Thyroid gland (tissue), 4 donors: Measurements from ENCODE around the gene ARHGAP24. TPM values are rescaled to one million over a fixed set of nuclear protein-coding genes. Genes with fewer than 3 reads are reported as not detected.

Experiments
- DNase-seq, 2 donors: peaks; one replicate each; pipeline ENCODE4 v3.0.0-alpha.2; 2019
- H3K27ac ChIP-seq, 3 donors: fragments of 200-600 bp; sonication (generic); 1 replicate in 2 of 3; 2 replicates in 1 of 3; pipeline ENCODE4 v1.5.1; 2016 to 2019; ENCODE audit warnings: mild to moderate bottlenecking in 1 of 3, moderate library complexity in 1 of 3
- H3K27me3 ChIP-seq: fragments of 200-600 bp; sonication (generic); one replicate; pipeline ENCODE4 v1.5.1; 2019
- H3K36me3 ChIP-seq, 2 donors: fragments of 200-600 bp; sonication (generic); one replicate each; pipeline ENCODE4 v1.5.1; 2016 to 2019
- H3K4me1 ChIP-seq, 2 donors: fragments of 200-600 bp; sonication (generic); one replicate each; pipeline ENCODE4 v1.5.1; 2017 to 2019
- H3K4me3 ChIP-seq, 3 donors: fragments of 200-600 bp; sonication (generic); replicated peaks in 1 of 3; 1 replicate in 2 of 3; 2 replicates in 1 of 3; pipeline ENCODE4 v1.5.1; 2016; ENCODE audit warnings: mild to moderate bottlenecking in 1 of 3
- H3K9me3 ChIP-seq: fragments of 200-600 bp; sonication (generic); one replicate; pipeline ENCODE4 v1.5.1; 2017
- POLR2A ChIP-seq, 2 donors: fragments of 450-650 bp; IDR thresholded peaks; one replicate each; pipeline ENCODE4 v1.6.1; 2017; ENCODE audit warnings: antibody characterized with exemption in 2 of 2, mild to moderate bottlenecking in 2 of 2, moderate library complexity in 1 of 2
- WGBS, 2 donors: methylation state at CpG; one replicate each; pipeline ENCODE4 v1.1.5; 2017; 5-methylcytosine and 5-hydroxymethylcytosine counted together
- intact Hi-C: fragments of 100-400 bp; cut with DNase I; formaldehyde crosslinking; loops from one replicate; pipeline ENCODE4 v1.15.1; 2023
- total RNA-seq, 4 donors: library from RNA; depleted of rRNA; stranded (reverse); fragments of >200 nt; gene quantifications; one replicate each; pipeline ENCODE4 v1.2.3, GENCODE V29; 2016
- TF ChIP-seq, protein P1 (sequence below), 6 experiments: fragments of 200-600 bp in 3 of 6; fragments of 450-650 bp in 3 of 6; sonication (generic) in 3 of 6; IDR thresholded peaks; one replicate each; pipeline ENCODE4 v1.5.1; 2016 to 2019; ENCODE audit warnings: antibody characterized with exemption in 6 of 6, mild to moderate bottlenecking in 2 of 6, inconsistent platforms in 1 of 6, moderate library complexity in 1 of 6

The ARHGAP24 gene
- 10 to 100 TPM; 20.8 to 70.3 (median 52.4) TPM for total RNA-seq

DNA sequence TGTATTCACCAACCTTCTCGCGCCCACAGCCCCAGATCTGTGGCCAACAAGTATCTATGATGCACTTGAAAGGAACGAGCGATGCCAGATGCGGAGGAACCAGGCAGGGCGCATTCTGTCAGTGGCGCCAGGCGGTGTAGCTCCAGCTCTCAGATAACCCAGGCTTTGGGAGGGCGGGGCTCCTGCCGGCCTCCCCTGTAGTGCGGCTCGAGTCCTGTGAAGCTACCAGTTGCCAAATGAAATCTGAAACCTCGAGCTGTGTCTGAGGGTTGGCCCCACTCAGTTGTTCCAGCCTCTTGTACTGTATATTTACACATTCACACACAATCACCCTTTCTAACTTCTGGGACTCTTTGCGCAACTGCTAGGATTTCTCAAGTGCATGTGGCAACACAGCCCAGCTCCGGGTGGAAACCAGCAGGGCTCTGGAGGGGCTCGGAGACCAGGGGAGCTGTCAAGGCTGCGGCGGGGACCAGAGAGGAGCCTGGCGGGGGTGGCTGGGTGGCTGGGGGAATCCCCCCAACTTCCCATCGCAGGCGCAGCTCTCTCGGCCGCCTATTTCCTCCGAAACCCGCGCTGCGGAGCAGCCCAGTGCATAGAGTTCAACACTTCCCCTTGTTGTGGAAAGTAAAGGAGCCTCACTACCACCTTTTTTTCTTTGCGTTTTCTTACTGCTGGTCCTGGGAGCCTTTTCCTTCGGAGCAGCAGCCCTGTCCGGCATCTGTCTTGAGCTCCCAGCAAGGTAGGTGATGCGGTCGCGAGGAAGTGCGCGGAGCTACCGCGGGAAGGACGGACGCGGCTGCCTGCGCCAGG is at the start of gene ARHGAP24:
TSS of gene ARHGAP24 (plus strand) at position 333 of the 813 bp plus-strand sequence.
- Histone ChIP-seq H3K36me3 (no peaks in the 10 kb centered on the region), H3K4me1 (no peaks in the 10 kb centered on the region), H3K27me3 (no peaks in the 10 kb centered on the region), H3K4me3 (peak within 1 kb of the TSS in 2 of 3 donors; percentile 30 to 56), H3K9me3 (no peaks in the 10 kb centered on the region), H3K27ac (peak within 1 kb of the TSS; percentile 7 to 40 (median 39))
- WGBS, 2 donors, result 1 to 2% methylated on average over 36 to 38 of the region's 41 CpGs
- TF ChIP-seq POLR2A (IDR thresholded peaks at IDR 0.05), result peak in 1 of 2 donors; percentile 34
- TF ChIP-seq, protein P1, sequence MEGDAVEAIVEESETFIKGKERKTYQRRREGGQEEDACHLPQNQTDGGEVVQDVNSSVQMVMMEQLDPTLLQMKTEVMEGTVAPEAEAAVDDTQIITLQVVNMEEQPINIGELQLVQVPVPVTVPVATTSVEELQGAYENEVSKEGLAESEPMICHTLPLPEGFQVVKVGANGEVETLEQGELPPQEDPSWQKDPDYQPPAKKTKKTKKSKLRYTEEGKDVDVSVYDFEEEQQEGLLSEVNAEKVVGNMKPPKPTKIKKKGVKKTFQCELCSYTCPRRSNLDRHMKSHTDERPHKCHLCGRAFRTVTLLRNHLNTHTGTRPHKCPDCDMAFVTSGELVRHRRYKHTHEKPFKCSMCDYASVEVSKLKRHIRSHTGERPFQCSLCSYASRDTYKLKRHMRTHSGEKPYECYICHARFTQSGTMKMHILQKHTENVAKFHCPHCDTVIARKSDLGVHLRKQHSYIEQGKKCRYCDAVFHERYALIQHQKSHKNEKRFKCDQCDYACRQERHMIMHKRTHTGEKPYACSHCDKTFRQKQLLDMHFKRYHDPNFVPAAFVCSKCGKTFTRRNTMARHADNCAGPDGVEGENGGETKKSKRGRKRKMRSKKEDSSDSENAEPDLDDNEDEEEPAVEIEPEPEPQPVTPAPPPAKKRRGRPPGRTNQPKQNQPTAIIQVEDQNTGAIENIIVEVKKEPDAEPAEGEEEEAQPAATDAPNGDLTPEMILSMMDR (IDR thresholded peaks at IDR 0.05), result no peak
- DNase-seq, result peak; percentile 88
- intact Hi-C loops, result no loop called here

DNA sequence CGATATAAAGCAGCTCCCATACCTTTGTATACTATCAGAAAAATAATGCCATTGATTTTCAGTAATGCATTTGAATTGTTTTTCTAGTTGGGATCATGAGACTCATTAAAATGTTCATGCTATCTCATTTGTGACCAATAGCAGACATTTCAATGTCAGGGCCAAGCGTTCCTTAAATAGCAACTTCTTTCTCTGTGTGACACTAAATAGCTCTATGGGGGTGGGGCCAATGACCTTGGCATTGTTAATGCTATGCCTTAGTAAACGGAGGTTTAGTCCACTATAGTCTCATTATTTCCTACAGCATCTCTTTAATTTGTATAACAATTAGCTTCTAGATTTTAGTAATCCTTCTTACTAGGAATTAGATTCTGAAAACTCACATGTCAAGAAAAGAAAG is 48.6 kb upstream of the ARHGAP24 start:
- no peak for DNase-seq
- Histone ChIP-seq H3K4me1 (no peaks in the 10 kb centered on the region), H3K9me3 (no peaks in the 10 kb centered on the region), H3K27ac (no peak overlapping the region), H3K4me3 (no peak overlapping the region), H3K36me3 (no peaks in the 10 kb centered on the region), H3K27me3 (no peaks in the 10 kb centered on the region)
- TF ChIP-seq, protein P1 (IDR thresholded peaks at IDR 0.05), result no peak
- no peak for TF ChIP-seq POLR2A (IDR thresholded peaks at IDR 0.05)
- 82 to 84% methylated on average over 3 of the region's 3 CpGs for WGBS, 2 donors
- intact Hi-C loops, result no loop called here

DNA sequence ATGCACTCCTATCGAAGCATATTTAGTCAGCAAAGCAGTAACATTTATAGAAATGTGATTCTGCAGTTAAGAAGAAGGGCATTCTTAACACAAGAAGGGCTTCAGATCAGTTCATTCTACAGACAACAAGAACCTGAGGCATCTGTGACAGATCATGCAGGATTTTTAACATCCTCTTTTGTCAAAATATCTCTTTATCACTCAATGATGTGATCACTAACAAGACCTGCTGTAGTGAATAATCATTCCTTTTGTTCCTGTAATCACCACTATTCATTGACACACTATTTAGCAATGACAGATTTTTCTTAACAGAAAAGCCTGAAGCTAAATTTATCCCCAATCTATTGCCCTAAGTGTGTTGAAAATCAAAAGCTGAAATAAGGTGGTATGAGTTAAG is 47.8 kb upstream of the ARHGAP24 start:
- Histone ChIP-seq H3K27me3 (no peaks in the 10 kb centered on the region), H3K9me3 (no peaks in the 10 kb centered on the region), H3K27ac (no peak overlapping the region), H3K4me3 (no peak overlapping the region), H3K4me1 (no peaks in the 10 kb centered on the region), H3K36me3 (no peaks in the 10 kb centered on the region)
- TF ChIP-seq, protein P1 (IDR thresholded peaks at IDR 0.05), result no peak
- no peak for TF ChIP-seq POLR2A (IDR thresholded peaks at IDR 0.05)
- no peak for DNase-seq
- intact Hi-C loops, result no loop called here
- 88 to 90% methylated on average over 1 of the region's 1 CpG for WGBS, 2 donors

DNA sequence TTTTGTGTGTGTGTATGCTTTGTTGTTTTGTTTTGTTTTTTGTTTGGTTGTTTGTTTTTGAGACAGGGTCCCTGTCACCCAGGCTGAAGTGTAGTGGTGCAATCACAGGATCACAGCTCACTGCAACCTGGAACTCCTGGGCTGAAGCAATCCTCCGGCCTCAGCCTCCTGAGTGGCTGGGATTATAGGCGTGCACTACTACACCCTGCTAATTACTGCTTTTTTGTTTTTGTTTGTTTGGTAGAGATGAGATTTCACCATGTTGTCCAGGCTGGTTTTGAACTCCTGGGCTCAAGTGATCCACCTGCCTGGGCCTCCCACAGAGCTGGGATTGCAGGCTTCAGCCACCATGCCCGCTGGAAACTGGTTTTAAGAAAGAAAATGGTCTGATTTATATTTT is 44.7 kb upstream of the ARHGAP24 start:
- intact Hi-C loops, result no loop called here
- WGBS, 2 donors, result 89 to 91% methylated on average over 3 of the region's 3 CpGs
- TF ChIP-seq, protein P1 (IDR thresholded peaks at IDR 0.05), result no peak
- no peak for TF ChIP-seq POLR2A (IDR thresholded peaks at IDR 0.05)

DNA sequence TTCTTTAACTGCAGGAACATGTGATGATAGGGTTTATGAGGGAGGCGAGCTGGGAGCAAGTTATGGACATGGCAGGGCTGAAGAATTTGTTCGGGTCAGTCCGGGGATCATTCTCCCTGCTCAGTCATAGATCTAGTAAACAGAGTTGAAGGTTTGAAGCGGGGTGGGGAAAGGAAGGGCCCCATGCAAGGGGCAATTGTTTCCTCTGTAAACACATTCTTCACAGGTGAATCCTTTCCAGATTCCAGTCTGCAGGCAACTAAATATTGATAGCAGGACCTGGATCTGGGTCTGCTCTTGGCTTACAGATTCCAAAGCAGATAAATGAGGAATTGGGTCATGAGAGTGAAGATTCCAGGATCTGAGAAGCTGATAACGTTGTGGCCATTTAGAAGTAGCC is 44.3 kb upstream of the ARHGAP24 start:
- no peaks in the 10 kb centered on the region for H3K36me3 ChIP-seq
- no peak for DNase-seq
- no peak overlapping the region for H3K4me3 ChIP-seq
- intact Hi-C loops, result no loop called here
- H3K4me1 ChIP-seq, result no peaks in the 10 kb centered on the region
- no peaks in the 10 kb centered on the region for H3K9me3 ChIP-seq
- TF ChIP-seq, protein P1 (IDR thresholded peaks at IDR 0.05), result no peak
- TF ChIP-seq POLR2A (IDR thresholded peaks at IDR 0.05), result no peak
- 64 to 66% methylated on average over 5 of the region's 5 CpGs for WGBS, 2 donors
- H3K27me3 ChIP-seq, result no peaks in the 10 kb centered on the region
- no peak overlapping the region for H3K27ac ChIP-seq

More for the DNA sequence above, 44.7 kb upstream of the ARHGAP24 start:
- no peak for DNase-seq
- no peaks in the 10 kb centered on the region for H3K27me3 ChIP-seq
- no peaks in the 10 kb centered on the region for H3K36me3 ChIP-seq
- H3K27ac ChIP-seq, result no peak overlapping the region
- H3K9me3 ChIP-seq, result no peaks in the 10 kb centered on the region
- no peaks in the 10 kb centered on the region for H3K4me1 ChIP-seq
- H3K4me3 ChIP-seq, result no peak overlapping the region
